Thyroid gland (tissue), 4 donors: ENCODE data around the gene DLGAP4.

Source experiments
- CTCF ChIP-seq, 6 experiments: fragments of 200-600 bp in 3 of 6; fragments of 450-650 bp in 3 of 6; sonication (generic) in 3 of 6; IDR thresholded peaks; one replicate each; pipeline ENCODE4 v1.5.1; 2016 to 2019; ENCODE audit warnings: antibody characterized with exemption in 6 of 6, mild to moderate bottlenecking in 2 of 6, inconsistent platforms in 1 of 6, moderate library complexity in 1 of 6
- POLR2A ChIP-seq, 2 donors: fragments of 450-650 bp; IDR thresholded peaks; one replicate each; pipeline ENCODE4 v1.6.1; 2017; ENCODE audit warnings: antibody characterized with exemption in 2 of 2, mild to moderate bottlenecking in 2 of 2, moderate library complexity in 1 of 2

GRCh38 chr20:36483919-36484808 lies 178.0 kb downstream of the DLGAP4 start:
- TF ChIP-seq CTCF (IDR thresholded peaks at IDR 0.05) (no peak), POLR2A (IDR thresholded peaks at IDR 0.05) (peak in 1 of 2 donors; percentile 33)
